B cell (primary cell): ENCODE measurements around the gene LIF. TPM values are rescaled to one million over a fixed set of nuclear protein-coding genes. Genes with fewer than 3 reads are reported as not detected.

Experiments used
- ATAC-seq: fragments of 200-7000 bp; cut with Tn5 transposase; one replicate; pipeline ENCODE4 v1.10.0; 2021; ENCODE audit warnings: low read depth, mild to moderate bottlenecking, moderate number of reproducible peaks, moderate library complexity
- CTCF ChIA-PET: fragments of 350-600 bp; sonication (Branson Sonifier 250); formaldehyde crosslinking; loops from one replicate; lab custom pipeline; 2021; ENCODE audit warnings: antibody characterized with exemption, inconsistent platforms; lab: Charles Lee
- POLR2A ChIA-PET: fragments of 350-600 bp; sonication (Branson Sonifier 250); formaldehyde crosslinking; loops from one replicate; lab custom pipeline; 2021; ENCODE audit warnings: antibody characterized with exemption; lab: Charles Lee
- DNase-seq: peaks from one replicate; pipeline ENCODE4 v3.0.0; 2013
- H2AFZ ChIP-seq: 2 replicates; pipeline ENCODE4 v1.6.1; 2012; ENCODE audit warnings: mild to moderate bottlenecking, low read depth, low read length; ENCODE audit not compliant: insufficient read depth, poor library complexity, severe bottlenecking
- H3K27ac ChIP-seq, 2 donors: 1 replicate in 1 of 2; 2 replicates in 1 of 2; pipeline ENCODE4 v1.5.1; 2012 to 2013; ENCODE audit warnings: low read length in 2 of 2, mild to moderate bottlenecking in 2 of 2, moderate library complexity in 1 of 2
- H3K27me3 ChIP-seq, 4 experiments: fragments of 200-600 bp in 1 of 4; sonication (generic) in 1 of 4; replicated peaks in 1 of 4; 1 replicate in 2 of 4; 2 replicates in 2 of 4; pipeline versions ENCODE4 v1.6.1 to v1.7.0; 2013 to 2016; ENCODE audit warnings: low read length in 3 of 4, mild to moderate bottlenecking in 2 of 4, mixed read lengths in 1 of 4, moderate library complexity in 1 of 4; ENCODE audit not compliant: insufficient read depth in 4 of 4, control insufficient read depth in 3 of 4; ENCODE audit errors: control extremely low read depth in 1 of 4
- H3K36me3 ChIP-seq, 2 experiments: replicated peaks in 1 of 2; 1 replicate in 1 of 2; 2 replicates in 1 of 2; pipeline versions ENCODE4 v1.6.1 to v1.7.1; 2013; ENCODE audit warnings: low read length in 1 of 2; ENCODE audit not compliant: insufficient read depth in 2 of 2, control insufficient read depth in 1 of 2; ENCODE audit errors: control extremely low read depth in 1 of 2, extremely low read depth in 1 of 2
- H3K4me1 ChIP-seq, 2 donors: fragments of 200-600 bp in 1 of 2; sonication (generic) in 1 of 2; 1 replicate in 1 of 2; 2 replicates in 1 of 2; pipeline versions ENCODE4 v1.5.1 to v1.6.1; 2013 to 2017; ENCODE audit warnings: low read length in 2 of 2; ENCODE audit not compliant: control insufficient read depth in 2 of 2, insufficient read depth in 2 of 2
- H3K4me2 ChIP-seq: replicated peaks from 2 replicates; pipeline ENCODE3; 2012; ENCODE audit warnings: mild to moderate bottlenecking, low read depth, low read length; ENCODE audit not compliant: poor library complexity, severe bottlenecking
- H3K4me3 ChIP-seq, 5 experiments: fragments of 200-600 bp in 1 of 5; sonication (generic) in 1 of 5; 1 replicate in 3 of 5; 2 replicates in 2 of 5; pipeline versions ENCODE4 v1.5.1 to v1.7.0; 2011 to 2016; ENCODE audit warnings: low read length in 4 of 5, mild to moderate bottlenecking in 4 of 5, low read depth in 2 of 5, control low read depth in 1 of 5, moderate library complexity in 1 of 5; ENCODE audit not compliant: insufficient read depth in 1 of 5; ENCODE audit errors: control extremely low read depth in 1 of 5, extremely low read depth in 1 of 5
- H3K79me2 ChIP-seq: fragments of 200-600 bp; sonication (generic); one replicate; pipeline ENCODE4 v1.6.0; 2016; ENCODE audit warnings: low read length; ENCODE audit not compliant: control insufficient read depth, insufficient read depth
- H3K9ac ChIP-seq: fragments of 200-600 bp; sonication (generic); 2 replicates; pipeline ENCODE4 v1.6.1; 2017; ENCODE audit warnings: mild to moderate bottlenecking, low read length, moderate library complexity
- H3K9me3 ChIP-seq, 3 donors: one replicate each; pipeline versions ENCODE4 v1.6.1 to v1.7.1; 2013; ENCODE audit warnings: low read length in 2 of 3; ENCODE audit not compliant: control insufficient read depth in 2 of 3, insufficient read depth in 1 of 3; ENCODE audit errors: control extremely low read depth in 1 of 3
- H4K20me1 ChIP-seq: 2 replicates; pipeline ENCODE4 v1.6.0; 2012; ENCODE audit warnings: mild to moderate bottlenecking, low read length; ENCODE audit not compliant: insufficient read depth, control insufficient read depth, poor library complexity, severe bottlenecking
- H3K27ac Mint-ChIP-seq: one replicate; pipeline ENCODE4 v1.8.0; 2021; ENCODE audit warnings: mixed read lengths
- H3K27me3 Mint-ChIP-seq: one replicate; pipeline ENCODE4 v1.8.0; 2021; ENCODE audit warnings: mixed read lengths
- H3K4me1 Mint-ChIP-seq: one replicate; pipeline ENCODE4 v1.8.0; 2021; ENCODE audit warnings: mixed read lengths
- H3K4me3 Mint-ChIP-seq: one replicate; pipeline ENCODE4 v1.8.0; 2021; ENCODE audit warnings: mixed read lengths
- H3K9me3 Mint-ChIP-seq: one replicate; pipeline ENCODE4 v1.8.0; 2022; ENCODE audit warnings: mixed read lengths; ENCODE audit not compliant: insufficient read depth
- EZH2 ChIP-seq: IDR thresholded peaks from 2 replicates; pipeline ENCODE4 v1.6.1; 2012; ENCODE audit warnings: borderline replicate concordance, low read depth, mild to moderate bottlenecking, moderate library complexity, low read length; ENCODE audit not compliant: insufficient read depth, poor library complexity, severe bottlenecking
- WGBS: methylation state at CpG from one replicate; pipeline ENCODE4 v1.1.5; 2013; ENCODE audit warnings: missing lambda C conversion rate; ENCODE audit not compliant: insufficient coverage; 5-methylcytosine and 5-hydroxymethylcytosine counted together
- intact Hi-C: fragments of 100-400 bp; cut with micrococcal nuclease; formaldehyde crosslinking; loops from one replicate; pipeline ENCODE4 v1.10.0; 2022
- polyA minus RNA-seq: library from RNA; depleted of rRNA, polyadenylated mRNA; stranded (reverse); fragments of >200 nt; gene quantifications from 2 replicates; pipeline ENCODE4 v1.2.3, GENCODE V29; 2012
- polyA plus RNA-seq: library from polyadenylated mRNA; depleted of rRNA; stranded (reverse); fragments of >200 nt; gene quantifications from 2 replicates; pipeline ENCODE4 v1.2.3, GENCODE V29; 2012
- total RNA-seq, 2 donors: library from RNA; stranded (reverse); fragments of 120-200 nt in 1 of 2; gene quantifications; 1 replicate in 1 of 2; 2 replicates in 1 of 2; pipeline versions ENCODE4 v1.2.3 to v1.2.4, GENCODE V29; 2013 to 2022
- TF ChIP-seq, protein P1 (sequence below): fragments of 200-600 bp; IDR thresholded peaks from one replicate; pipeline ENCODE4 v1.8.0; 2022; ENCODE audit warnings: antibody characterized with exemption, mild to moderate bottlenecking

LIF gene
- total RNA-seq (0.24 and 0.47 TPM in 2 replicates), polyA plus RNA-seq (0.06 TPM in 1 of 2 replicates, not detected in the other), polyA minus RNA-seq (not detected in 2 replicates)
- total RNA-seq (2013), result 0.05 TPM

DNA sequence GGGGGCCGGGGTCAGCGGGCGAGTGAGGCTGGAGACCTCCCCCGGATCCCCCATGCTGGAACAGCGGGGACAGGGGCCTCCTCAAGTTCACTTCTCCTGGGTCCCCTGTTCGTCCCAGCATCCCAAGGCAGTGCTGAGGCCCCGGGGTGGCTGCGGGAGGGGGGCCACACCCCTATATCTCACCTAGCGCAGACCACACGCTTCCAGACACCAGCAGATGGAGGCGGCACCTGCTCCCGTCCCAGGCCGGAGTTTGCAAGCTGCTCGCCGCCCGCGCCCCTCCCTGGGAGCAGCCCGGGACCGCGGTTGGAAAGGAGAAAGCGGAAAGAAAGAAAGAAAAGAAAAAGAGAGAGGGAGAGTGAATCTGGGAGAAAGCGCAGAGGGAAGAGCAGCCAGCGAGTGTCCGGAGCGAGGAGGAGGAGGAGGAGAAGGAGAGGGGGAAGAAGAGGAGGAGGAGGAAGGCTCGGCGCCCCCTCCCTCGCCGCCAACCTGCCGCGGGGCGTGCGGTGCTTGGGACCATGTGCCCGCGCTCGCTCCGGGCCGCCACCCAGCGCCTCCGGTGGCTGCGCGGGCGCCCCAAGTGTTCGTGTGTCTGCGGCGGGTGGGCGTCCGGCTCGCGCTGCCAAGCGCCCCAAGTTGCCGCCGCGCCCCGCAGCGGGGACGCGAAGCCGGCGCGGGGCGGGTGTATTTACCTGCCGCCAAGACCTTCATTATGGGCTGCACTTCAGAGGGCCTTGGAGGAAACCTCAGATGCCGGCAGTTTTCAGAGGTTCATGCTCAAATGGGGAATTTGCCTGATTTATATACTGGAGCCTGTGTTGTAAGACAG lies at the start of gene LIF:
Gene LIF, minus strand, starts transcription at position 775 of the 829 bp plus-strand sequence. Its CDS starts 64 bp downstream, at position 711.
- H3K9me3 Mint-ChIP-seq, result no peaks in the 10 kb centered on the region
- 6% methylated on average over 64 of the region's 64 CpGs for WGBS
- Histone ChIP-seq H3K9me3 (peaks cover 0 to 4% (median 0%) of the 10 kb centered on the region in 3 donors), H3K4me2 (peak within 1 kb of the TSS; percentile 88), H3K79me2 (no peaks in the 10 kb centered on the region), H3K27me3 (peaks cover 0 to 39% (median 19%) of the 10 kb centered on the region in 4 experiments), H2AFZ (peak within 1 kb of the TSS; percentile 84), H3K9ac (peak within 1 kb of the TSS; percentile 41), H3K27ac (no peak within 1 kb of the TSS), H3K4me1 (peaks cover 14 to 23% of the 10 kb centered on the region in 2 donors), H4K20me1 (no peaks in the 10 kb centered on the region), H3K4me3 (peak within 1 kb of the TSS in 4 of 5 experiments; percentile 11 to 62 (median 36)), H3K36me3 (no peaks in the 10 kb centered on the region)
- TF ChIP-seq EZH2, result no peak
- TF ChIP-seq, protein P1, sequence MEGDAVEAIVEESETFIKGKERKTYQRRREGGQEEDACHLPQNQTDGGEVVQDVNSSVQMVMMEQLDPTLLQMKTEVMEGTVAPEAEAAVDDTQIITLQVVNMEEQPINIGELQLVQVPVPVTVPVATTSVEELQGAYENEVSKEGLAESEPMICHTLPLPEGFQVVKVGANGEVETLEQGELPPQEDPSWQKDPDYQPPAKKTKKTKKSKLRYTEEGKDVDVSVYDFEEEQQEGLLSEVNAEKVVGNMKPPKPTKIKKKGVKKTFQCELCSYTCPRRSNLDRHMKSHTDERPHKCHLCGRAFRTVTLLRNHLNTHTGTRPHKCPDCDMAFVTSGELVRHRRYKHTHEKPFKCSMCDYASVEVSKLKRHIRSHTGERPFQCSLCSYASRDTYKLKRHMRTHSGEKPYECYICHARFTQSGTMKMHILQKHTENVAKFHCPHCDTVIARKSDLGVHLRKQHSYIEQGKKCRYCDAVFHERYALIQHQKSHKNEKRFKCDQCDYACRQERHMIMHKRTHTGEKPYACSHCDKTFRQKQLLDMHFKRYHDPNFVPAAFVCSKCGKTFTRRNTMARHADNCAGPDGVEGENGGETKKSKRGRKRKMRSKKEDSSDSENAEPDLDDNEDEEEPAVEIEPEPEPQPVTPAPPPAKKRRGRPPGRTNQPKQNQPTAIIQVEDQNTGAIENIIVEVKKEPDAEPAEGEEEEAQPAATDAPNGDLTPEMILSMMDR, result peak; percentile 23
- CTCF ChIA-PET, result no interaction called here
- peaks cover 13% of the 10 kb centered on the region for H3K4me1 Mint-ChIP-seq
- intact Hi-C loops, result no loop called here
- peaks cover 48% of the 10 kb centered on the region for H3K27me3 Mint-ChIP-seq
- POLR2A ChIA-PET, result no interaction called here
- no peak within 1 kb of the TSS for H3K27ac Mint-ChIP-seq
- peak within 1 kb of the TSS; percentile 78 for H3K4me3 Mint-ChIP-seq
- DNase-seq, result peak; percentile 58
- no peak for ATAC-seq

DNA sequence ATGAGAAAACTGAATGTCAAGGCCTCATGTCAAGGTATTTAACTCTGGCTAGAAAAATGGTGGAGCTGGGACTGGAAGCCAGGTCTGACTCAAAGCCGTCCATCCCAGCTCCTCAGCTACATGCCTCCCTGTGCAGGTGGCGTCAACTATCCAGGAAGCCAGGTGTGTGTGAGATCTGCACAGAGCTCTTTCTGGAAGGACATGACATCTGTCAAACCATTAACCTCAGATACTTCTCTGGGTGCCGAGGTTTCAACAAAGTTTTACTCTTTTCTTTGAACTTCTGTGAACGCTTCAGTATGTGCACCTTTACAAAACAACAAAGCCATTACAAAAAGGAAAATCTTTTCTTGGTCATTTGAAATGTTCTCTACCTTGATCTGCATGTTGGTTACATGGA lies 49.8 kb upstream of the LIF start:
- DNase-seq, result no peak
- peaks cover 12 to 22% of the 10 kb centered on the region in 2 donors for H3K4me1 ChIP-seq
- H3K4me3 Mint-ChIP-seq, result no peak overlapping the region
- no peak overlapping the region for H3K4me2 ChIP-seq
- H2AFZ ChIP-seq, result no peak overlapping the region
- H3K4me3 ChIP-seq, result no peak overlapping the region
- H3K27ac Mint-ChIP-seq, result no peak overlapping the region
- peaks cover 20% of the 10 kb centered on the region for H4K20me1 ChIP-seq
- ATAC-seq, result no peak
- no peaks in the 10 kb centered on the region for H3K9me3 Mint-ChIP-seq
- POLR2A ChIA-PET, result interaction anchor here (0.8 kb wide), 1 partner anchor 9 kb away, joined by 3 read pairs; no protein-coding TSS in a partner anchor
- H3K79me2 ChIP-seq, result peaks cover 77% of the 10 kb centered on the region
- no peaks in the 10 kb centered on the region for H3K27me3 Mint-ChIP-seq
- H3K9me3 ChIP-seq, result no peaks in the 10 kb centered on the region
- H3K4me1 Mint-ChIP-seq, result peaks cover 27% of the 10 kb centered on the region
- 100% methylated on average over 1 of the region's 4 CpGs for WGBS
- H3K36me3 ChIP-seq, result peaks cover 4 to 90% of the 10 kb centered on the region in 2 experiments
- H3K9ac ChIP-seq, result no peak overlapping the region
- no peak overlapping the region for H3K27ac ChIP-seq
- intact Hi-C loops, result no loop called here
- CTCF ChIA-PET, result interaction anchor here (0.5 to 13.2 kb wide), 5 partner anchors 8 to 98 kb away, joined by 3 to 229 read pairs (median 5); partner anchors contain the start of genes CCDC157 and SF3A1
- no peak for TF ChIP-seq EZH2
- TF ChIP-seq, protein P1, result no peak
- H3K27me3 ChIP-seq, result no peaks in the 10 kb centered on the region
